GM19397 (cell line): ENCODE measurements around the gene URM1.
"Not testable (repeated sequence)": the region's sequence is repeated elsewhere in the genome, so short reads cannot be mapped to it uniquely, and the experiment has no call there.

ENCODE experiments used
- ATAC-seq: cut with Tn5 transposase; IDR thresholded peaks from one replicate; pipeline ENCODE4 v1.9.1; 2021; ENCODE audit warnings: mild to moderate bottlenecking, moderate library complexity; ENCODE audit not compliant: unreplicated experiment

URM1 gene

DNA sequence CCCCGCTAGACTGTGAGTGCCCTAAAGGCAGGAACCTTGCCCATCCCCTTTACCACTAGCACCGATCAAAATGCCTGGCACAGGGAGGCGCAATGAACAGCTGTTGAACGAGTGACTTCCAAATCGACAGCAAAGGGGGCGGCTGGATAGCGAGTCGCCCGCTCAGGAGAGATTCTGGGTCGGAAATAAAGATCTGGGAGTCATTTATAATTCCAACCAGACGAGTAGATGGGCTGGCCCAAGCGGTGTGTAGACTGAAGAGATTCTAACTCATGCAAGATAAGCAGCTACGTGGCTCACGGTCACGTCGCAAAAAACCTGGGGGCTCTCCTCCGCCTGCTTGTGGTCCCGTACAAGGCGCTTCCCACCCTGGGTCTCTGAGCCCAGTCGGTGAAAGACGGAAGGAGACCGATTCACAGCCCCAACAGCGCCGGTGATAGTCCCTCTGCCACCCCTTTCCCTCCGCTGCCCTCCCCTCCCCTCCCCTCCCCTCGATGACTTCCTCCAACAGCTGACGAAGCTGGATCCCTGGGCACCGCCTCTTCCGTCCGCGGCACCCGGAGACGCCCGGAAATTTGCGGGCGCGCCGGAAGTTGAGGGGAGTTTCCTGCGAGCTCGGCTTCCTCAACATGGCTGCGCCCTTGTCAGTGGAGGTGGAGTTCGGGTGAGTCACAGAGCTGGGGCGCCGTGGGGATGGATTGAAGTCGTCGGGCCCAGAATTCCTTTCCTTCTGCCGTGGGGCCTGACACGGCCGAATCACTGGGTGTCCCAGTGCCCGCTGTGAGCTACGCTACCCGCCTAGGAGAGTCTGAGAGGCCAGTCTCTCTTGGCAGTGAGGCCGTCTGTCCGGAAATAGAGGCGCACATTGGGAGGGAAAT lies at the start of gene URM1:
URM1 (plus strand) TSS at position 623 of the 878 bp plus-strand sequence; CDS start at position 630, 7 bp downstream.
- peak; percentile 90 for ATAC-seq

DNA sequence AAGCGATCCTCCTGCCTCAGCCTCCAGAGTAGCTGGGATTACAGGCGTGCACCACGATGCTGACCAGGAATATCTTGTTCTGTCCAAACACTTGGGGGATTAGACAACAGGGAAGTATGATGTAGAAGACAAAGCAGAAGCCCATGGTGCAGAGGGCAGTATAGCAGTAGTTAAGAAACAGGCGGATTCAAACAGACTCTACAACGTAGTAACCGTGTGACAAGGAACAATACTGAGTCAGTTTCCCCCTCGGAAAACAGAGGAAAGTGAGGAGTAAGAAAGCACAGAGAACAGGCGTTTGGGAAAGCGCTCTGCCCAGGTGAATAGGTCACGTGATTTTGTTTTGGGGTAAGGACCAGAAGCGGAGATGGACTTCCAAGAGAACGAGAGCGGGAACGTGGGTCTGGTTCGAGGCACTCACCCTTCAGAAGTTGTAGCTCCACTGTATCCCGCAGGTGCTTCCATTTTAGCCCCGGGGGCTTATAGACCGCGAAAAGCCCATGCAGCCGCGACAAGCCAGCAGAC lies 49.2 kb upstream of the URM1 start:
- peak; percentile 7 for ATAC-seq

DNA sequence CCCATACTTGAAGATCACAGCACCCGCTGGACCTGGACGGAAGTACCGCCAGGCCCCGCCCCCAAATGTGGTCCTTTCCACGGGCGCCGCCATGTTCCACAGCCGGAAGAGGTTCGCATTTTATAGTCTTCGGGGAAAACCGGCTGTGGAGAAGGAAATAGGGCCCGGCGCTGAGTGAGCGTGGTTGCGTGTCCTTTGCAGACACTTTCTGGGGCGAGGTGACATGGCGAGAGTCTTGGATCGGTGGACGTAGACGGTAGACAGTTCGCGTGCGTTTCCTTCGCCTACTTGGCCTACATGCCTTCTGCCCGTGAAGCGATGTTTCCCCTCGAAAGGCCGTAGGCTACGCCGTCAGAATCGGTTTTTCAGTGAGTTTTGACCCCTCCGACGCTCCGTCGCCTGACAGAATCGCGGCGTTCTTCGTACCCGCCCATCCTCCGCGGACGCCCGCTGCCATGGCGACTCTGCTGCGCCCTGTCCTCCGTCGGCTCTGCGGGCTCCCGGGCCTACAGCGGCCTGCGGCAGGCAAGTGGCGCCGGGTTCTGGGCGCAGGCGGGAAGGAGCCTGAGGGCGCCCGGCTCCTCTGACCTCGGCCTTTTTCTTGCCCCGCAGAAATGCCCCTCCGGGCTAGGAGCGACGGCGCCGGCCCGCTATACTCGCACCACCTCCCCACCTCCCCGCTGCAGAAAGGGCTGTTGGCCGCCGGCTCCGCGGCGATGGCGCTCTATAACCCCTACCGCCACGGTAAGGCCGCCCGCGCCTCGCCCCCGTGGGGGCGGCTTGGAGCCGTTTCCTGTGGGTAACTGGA lies 48.6 kb upstream of the URM1 start, which contains the start of the genes COQ4 and TRUB2:
COQ4 (plus strand) TSS at position 436 of the 808 bp plus-strand sequence; CDS start at position 456, 20 bp downstream.
TRUB2 (minus strand) TSS at position 44 of the 808 bp plus-strand sequence; CDS start at position 5, 39 bp downstream.
- peak; percentile 80 for ATAC-seq

DNA sequence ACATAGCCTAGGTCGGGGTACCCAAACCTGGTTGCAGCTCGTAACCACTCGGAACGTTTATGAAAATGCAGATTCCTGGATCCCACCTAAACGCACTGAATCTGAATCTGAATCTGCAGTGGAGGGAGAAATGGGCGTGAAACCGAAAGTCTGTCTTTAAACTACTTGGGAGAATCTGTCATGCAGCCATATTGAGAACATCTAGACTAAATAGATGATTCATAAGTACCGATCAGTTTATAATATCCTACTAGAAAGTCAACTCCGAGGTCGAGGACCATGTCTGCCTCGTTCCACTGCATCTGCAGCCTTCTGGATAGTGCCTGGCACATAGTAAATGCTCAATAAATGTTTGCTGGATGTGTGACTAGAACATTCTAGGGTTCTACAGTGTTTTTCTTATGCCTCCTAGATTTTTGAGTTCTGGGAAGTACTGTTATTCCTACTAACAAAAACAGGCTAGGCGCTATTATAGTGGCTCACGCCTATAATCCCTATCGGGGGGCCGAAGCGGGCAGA lies 47.9 kb upstream of the URM1 start:
- ATAC-seq = no peak

DNA sequence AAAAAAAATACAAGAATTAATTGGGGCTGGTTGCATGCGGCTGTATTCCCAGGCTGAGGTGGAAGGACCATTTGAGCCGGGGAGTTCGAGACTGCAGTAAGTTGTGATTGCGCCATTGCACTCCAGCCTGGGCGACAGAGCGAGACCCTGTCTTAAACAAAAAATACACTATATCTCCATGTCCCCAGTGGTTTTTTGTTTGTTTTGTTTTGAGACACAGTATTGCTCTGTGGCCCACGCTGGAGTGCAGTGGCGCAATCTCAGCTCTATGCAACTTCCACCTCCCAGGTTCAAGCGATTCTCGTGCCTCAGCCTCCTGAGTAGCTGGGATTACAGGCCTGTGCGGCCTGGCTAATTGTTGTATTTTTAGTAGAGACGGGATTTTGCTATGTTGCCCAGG lies 47.4 kb upstream of the URM1 start:
- no peak for ATAC-seq

DNA sequence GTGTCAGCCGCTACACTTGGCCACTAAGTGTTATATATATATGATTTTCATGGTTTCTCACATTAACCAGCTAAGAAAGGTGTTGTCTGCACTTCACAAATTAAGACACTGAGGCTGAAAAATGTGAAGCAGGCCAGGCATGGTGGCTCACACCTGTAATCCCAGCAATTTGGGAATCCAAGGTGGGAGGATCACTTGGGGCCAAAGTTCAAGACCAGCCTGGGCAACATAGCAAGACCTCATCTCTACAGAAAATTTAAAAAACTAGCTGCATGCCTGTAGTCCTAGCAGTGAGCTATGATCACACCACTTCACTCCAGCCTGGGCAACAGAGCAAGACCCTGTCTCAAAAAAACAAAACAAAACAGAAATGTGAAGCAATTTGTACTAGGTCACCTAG lies 46.8 kb upstream of the URM1 start:
- no peak for ATAC-seq

DNA sequence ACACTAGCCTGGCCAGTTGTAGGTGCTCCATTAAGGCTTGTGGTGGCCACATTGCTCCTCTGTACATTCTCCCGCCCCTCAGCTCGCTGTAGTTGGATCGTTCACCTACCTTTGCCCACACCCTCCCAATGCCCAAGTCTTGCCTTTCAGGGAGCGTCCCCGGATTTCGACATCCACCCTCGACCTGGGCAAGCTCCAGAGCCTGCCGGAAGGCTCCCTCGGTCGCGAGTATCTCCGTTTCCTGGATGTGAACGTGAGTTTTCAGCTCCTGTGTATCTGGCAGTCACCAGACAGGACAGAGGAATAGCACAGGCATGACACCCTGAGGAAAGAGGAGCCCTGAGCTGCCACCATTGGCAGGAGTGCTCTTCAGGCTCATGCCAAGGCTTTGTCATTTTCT lies 45.5 kb upstream of the URM1 start:
- ATAC-seq = no peak

DNA sequence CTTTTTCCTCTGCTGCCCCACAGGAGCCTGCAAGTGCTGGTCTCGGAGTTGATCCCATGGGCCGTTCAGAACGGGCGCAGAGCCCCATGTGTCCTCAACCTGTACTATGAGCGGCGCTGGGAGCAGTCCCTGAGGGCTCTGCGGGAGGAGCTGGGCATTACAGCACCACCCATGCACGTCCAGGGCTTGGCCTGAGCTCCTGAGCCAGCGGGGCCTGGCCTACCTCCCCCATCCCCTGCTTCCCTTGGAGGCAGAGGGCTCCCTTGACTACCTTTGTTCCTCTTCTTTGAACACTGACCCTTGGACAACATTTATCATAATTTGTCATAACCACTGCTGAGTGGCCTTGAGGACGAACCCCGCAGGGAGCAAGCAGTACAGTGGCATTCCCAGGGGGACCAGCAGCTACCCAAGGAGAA lies 37.7 kb upstream of the URM1 start:
- no peak for ATAC-seq

DNA sequence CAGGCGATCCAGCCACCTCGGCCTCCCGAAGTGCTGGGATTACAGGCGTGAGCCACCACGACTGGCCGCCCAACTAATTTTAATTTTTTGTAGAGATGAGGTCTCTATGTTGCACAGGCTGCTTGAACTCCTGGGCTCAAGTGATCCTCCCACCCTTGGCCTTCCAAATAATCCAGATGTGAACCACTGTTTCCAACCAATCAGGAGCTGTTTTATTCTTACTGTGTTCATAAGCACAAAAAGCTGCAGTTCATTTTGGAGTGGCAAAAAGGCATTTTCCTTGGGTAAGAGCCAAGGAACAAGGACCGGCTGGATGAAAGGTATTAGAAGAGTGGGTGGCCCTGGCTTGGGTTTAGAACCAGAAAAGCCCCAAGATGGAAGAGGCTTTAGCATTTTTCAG lies 36.0 kb upstream of the URM1 start:
- no peak for ATAC-seq

DNA sequence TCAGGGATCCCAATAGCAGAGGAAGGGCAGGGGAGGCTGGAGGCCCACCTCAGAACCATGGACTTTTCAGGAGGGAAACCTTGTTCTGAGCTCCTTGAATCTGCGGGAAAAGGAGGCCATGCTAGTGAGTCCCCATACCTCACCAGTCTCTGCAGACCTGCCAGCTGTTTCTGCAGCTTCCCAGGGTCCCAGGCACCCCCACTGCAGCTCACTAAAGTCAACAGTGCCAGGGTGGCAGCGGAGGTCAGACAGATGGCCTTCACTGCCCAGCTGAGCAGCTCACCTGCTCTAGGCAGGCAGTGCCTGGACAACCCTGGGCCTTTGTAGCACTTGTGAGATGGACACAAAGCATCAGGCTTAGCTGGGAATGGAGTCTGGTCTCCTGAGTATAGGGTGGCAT lies 35.3 kb upstream of the URM1 start:
- no peak for ATAC-seq

DNA sequence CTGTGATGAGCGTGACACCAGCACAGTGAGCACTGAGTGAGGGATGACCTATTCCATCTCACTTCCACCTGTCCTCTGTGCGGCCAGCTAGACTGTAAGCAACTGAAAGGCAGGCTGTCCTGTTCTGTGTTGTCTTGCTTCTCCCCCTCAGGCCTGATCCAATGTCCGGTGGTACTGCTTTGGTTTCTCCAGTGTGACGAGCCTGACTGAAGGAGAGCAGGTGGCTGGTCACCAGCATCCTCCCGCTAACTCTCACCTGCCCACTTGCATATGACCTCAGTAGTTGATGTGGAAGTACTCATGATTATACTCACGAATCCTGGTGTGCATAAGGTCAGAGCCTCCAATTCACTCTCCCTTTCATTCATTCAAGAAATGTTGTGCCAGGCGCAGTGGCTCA lies 33.2 kb upstream of the URM1 start:
- ATAC-seq = no peak

DNA sequence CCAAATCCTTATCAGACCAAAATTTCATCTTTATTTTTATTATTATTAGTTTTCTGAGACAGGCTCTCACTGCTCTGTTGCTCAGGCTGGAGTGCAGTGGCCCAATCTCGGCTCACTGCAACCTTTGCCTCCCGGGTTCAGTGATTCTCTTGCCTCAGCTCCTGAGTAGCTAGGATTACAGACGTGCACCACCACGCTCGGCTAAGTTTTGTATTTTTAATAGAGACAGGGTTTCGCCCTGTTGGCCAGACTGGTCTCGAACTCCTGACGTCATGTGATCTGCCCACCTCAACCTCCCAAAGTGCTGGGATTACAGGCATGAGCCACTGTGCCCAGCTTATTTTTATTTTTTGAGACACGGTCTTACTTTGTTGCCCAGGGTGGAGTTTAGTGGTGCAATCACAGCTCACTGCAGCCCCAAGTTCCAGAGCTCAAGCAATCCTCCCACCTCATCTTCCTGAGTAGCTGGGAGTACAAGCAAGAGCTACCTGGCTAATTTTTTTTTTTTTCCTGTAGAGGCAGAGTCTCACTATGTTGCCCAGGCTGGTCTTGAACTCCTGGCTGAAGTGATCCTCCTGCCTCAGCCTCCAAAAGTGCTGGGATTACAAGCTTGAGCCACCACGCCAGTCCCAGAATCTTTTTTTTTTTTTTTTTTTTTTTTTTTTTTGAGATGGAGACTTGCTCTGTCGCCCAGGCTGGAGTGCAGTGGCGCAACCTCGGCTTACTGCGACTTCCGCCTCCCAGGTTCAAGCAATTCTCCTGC lies 32.1 kb upstream of the URM1 start:
- ATAC-seq = not testable (repeated sequence)

DNA sequence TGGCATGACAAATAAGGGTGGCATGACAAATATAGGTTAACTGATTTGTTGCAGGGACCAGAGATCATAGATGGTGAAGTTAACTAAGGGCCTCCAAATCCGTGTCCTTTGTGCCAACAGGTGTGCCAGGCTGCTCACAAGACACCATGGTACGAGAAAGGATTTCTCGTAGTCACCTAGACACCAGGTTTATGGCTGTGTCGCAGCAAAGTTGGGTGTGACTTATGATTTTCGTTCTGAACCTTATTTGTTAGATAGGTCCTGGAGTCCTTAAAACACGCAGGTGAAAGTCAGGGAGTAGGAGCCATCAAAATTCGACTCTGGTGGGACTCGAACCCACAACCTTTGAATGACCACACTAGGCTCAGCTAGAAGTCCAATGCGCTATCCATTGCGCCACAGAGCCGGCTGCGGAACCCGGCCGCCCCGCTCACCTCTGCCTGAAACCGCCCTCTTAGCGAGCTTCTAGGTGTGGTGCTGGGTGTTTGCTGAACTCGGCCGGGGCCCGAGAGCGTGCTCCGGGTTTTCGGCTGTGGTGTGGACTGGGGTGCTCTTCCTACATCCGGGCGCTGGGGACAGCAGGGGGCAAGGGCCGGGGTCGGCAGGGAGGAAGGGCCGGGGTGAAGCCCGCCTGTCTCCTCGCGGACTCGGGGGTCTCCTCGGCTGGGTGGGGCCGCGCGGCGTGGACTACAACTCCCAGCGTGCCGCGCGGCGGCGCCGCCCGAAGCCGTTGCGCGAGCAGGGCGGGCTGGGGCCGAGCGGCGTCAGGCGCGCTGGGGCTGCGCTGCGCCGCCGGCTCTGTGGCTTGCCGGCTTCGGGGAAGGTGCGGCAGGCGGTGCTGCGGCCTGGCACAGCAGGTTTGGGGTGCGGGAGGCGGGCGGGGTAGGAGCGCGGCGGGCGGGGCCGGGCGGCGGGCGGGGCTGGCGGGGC lies 31.1 kb upstream of the URM1 start, which contains the start of gene SLC27A4:
SLC27A4 (plus strand) TSS at position 767 of the 930 bp plus-strand sequence. CDS start 2,606 bp downstream, outside the sequence.
- ATAC-seq = peak; percentile 89

DNA sequence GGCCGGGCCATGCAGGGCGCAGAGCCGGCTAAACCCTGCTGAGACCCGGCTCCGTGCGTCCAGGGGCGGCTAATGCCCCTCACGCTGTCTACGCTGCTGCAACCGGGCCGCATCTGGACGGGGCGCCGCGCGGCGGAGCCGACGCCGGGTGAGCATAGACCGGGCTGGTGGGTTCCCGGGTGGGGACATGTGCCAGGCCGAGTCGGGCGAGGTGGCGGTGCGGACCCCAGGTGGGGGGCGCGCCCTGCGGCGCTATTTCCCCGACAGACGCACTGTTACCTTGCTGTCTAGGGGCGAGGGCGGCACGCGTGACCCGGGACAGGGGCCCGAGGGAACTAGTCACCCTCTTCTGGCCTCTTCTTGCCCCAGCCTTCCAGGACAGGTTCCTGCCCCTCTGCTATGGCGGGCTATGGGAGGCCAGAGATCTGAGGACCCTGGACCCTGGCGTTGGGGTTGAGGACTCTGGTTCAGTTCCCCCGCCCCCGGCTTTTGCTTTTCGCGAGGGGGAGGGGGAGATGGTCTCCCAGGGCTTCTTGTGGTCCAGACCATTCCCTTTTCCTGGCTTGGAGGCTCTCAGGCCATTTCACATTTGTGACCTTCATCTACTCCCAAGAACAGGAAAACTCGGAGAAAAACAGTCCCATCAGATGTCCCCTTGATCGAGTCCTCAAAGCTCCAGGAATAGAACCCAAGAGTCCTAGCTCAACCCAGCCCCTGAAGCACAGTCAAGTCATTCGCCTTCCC lies 30.3 kb upstream of the URM1 start:
- ATAC-seq = no peak

DNA sequence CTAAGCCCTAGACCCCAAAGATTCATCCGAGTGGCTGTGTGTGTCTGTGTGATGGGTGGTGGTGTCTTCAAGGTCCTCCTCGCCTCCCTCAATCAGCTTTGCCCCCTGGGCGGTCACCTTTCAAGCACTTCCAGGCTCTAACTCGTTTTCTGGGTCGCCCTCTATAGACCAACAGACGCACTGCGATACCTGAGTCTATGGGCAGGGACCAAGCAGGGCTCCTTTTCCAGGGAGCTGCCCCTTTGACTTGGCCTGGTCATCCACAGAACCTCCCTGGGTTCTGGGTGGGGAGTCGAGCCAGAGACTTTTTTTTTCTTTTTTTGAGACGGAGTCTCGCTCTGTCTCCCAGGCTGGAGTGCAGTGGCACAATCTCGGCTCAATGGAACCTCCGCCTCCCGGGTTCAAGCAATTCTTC lies 29.7 kb upstream of the URM1 start:
- ATAC-seq = no peak

DNA sequence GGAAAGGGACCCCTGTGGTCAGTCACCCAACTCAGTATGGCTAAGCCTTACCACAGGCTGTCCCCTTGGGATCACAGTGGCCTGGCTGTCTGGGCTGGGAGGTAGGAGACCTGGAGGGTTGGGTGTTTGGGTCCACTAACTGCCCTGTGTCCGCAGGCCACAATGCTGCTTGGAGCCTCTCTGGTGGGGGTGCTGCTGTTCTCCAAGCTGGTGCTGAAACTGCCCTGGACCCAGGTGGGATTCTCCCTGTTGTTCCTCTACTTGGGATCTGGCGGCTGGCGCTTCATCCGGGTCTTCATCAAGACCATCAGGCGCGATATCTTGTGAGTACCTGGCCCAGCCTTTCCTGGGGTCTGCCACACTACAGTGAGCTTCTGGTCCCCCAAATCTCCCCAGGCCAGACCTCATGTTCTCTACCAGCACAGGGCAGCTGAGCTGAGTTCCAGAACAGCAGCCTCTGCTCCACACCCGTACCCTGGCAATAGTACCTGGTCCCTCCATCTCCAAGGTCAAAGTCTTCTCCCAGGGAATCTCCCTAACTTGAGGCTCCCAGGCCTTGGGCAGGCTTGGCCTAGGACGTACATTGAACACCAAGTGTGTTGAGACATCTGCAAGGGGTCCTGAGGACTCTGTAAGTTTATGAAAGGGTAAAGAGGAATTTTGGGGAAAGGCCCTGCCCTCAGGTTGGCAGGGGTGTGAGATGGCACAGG lies 28.0 kb upstream of the URM1 start:
- no peak for ATAC-seq

DNA sequence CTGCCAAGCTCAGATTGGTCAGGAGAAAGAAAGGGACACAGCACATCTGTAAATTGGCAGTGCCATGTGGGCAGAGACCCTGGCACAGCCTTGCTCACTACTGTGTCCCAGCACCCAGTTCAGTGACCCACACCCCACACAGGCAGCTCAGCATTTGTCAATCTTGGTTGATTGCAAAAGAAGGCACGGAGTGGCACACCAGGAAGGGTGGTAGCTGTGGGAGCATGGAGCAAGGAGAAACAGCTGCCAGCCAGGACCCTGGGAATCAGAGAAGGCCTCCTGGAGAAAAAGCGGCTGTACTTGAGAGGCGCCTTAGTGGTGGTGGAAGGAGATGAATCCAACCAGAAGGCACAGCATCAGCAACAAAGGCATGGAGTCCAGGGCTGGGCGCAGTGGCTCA lies 27.3 kb upstream of the URM1 start:
- ATAC-seq = no peak
